ENCODE results near the gene ASXL1.

ASXL1 gene

DNA sequence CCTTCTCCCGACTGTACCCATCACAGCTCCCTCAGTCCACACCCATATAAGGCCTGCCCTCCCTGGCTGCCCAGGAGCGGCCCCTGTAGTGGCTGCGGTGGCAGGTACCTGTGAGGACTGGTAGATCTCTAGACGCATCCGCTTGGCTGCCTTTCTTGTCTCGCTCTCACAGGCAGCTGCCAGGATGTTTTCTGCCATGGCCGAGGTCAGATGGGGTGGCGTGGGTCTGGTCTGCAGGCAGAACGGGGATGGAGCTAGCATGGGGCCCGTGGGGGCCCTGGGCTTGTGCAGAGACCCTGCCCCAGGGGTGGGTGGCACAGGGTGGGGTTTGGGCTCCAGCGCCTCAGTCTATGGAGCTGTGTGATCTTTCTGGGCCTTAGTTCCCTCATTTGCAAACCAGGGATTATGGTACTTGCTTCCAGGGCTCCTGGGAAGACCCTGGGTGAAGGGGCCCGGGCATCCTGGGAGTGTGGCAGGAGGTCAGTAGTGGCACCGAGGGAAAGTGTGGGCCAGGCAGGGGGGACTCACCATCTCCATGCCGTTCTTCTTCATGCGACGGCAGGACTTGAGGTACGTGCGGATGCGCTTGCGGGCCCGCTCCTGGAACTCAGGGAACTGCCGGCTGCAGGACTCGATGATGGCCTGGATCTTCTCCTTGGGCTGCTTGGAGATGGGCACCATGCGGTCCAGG lies 94.8 kb downstream of the ASXL1 start:
- TF ChIP-seq, protein P1, sequence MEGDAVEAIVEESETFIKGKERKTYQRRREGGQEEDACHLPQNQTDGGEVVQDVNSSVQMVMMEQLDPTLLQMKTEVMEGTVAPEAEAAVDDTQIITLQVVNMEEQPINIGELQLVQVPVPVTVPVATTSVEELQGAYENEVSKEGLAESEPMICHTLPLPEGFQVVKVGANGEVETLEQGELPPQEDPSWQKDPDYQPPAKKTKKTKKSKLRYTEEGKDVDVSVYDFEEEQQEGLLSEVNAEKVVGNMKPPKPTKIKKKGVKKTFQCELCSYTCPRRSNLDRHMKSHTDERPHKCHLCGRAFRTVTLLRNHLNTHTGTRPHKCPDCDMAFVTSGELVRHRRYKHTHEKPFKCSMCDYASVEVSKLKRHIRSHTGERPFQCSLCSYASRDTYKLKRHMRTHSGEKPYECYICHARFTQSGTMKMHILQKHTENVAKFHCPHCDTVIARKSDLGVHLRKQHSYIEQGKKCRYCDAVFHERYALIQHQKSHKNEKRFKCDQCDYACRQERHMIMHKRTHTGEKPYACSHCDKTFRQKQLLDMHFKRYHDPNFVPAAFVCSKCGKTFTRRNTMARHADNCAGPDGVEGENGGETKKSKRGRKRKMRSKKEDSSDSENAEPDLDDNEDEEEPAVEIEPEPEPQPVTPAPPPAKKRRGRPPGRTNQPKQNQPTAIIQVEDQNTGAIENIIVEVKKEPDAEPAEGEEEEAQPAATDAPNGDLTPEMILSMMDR (IDR thresholded peaks at IDR 0.05; ENCODE audit: low read depth, low read length) = no peak
- no peak for DNase-seq (ENCODE audit: extremely low read depth, low read depth)

DNA sequence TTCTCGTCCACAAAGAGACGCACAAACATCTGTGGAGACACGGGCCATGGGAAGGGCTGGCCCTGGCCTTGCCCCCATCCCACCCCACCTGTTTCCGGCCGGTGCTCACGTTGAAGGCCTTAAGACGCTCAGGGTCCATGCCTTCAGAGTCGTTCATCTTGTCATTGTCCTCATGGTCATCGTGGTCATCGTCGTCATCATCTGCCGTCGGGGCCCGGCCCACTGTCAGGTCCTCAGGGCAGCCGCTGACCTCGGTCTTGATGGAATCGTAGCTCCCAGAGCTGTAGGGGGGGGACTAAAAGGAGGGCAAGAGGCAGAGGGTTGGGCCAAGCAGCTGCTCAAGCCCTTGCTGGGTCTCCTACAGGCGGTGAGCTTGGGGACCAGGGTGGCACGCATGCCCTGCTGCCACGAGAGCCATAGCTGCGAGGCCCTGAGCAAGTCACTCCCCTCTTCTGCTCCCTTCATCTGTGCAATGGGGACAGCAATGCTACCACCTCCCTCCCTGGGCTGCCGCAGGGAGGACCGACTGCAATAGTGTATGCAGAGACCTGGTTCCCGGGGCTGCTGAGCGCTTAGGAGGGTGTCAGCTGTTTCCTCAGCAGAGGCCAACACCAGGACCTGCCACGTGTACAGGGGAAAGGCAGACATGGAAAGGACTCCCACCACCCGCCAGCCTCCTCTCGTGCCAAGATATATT lies 95.5 kb downstream of the ASXL1 start:
- DNase-seq (ENCODE audit: extremely low read depth, low read depth) = no peak
- TF ChIP-seq, protein P1 (IDR thresholded peaks at IDR 0.05; ENCODE audit: low read depth, low read length) = no peak

DNA sequence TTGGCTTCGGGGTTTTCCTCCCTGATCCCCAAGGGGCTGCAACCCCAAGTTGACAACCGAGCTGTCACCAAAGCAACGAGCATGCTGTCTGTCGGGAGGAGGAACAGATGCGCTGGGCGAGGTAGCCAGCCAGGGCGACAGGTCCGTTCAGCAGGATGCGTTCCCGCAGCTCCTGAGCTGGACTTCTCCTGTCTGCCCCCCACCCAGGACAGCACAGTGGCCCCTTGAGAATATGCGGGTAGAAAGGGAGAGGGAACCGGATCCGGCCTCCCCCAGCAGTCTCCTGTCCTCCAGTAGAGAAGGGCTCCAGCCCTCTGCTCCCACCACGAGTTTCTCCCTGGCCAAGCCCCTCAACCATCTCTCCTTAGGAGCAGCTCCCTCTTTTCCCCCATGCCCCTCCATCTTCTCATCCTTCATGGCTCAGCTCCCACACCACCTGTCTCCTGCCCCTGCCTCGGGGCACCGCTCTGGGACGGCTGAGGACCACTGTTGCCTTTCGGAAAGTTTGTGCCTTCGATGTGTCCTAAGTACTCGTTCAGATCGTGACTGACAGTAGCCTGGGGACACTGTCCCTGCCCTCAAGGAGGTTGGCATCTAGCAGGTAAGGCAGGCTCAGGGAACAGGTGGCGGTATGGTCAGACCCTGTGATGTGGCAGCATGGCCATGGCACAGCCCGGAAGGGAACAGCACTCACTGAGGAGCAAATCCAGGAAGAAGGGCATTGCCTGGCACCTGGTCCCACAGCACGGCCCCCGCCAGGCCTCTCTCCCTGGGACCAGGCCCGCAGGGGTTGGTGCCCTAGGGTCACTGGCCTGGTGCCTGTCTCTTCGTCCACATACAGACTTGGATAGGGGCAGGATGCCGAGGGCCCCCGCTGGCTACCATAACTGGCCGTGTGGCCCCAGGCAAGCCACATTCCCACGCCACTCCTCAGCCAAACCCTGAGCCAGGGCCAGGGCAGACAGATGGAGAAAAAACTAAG lies 96.3 kb downstream of the ASXL1 start:
- TF ChIP-seq, protein P1 (IDR thresholded peaks at IDR 0.05; ENCODE audit: low read depth, low read length) = no peak
- no peak for DNase-seq (ENCODE audit: extremely low read depth, low read depth)

DNA sequence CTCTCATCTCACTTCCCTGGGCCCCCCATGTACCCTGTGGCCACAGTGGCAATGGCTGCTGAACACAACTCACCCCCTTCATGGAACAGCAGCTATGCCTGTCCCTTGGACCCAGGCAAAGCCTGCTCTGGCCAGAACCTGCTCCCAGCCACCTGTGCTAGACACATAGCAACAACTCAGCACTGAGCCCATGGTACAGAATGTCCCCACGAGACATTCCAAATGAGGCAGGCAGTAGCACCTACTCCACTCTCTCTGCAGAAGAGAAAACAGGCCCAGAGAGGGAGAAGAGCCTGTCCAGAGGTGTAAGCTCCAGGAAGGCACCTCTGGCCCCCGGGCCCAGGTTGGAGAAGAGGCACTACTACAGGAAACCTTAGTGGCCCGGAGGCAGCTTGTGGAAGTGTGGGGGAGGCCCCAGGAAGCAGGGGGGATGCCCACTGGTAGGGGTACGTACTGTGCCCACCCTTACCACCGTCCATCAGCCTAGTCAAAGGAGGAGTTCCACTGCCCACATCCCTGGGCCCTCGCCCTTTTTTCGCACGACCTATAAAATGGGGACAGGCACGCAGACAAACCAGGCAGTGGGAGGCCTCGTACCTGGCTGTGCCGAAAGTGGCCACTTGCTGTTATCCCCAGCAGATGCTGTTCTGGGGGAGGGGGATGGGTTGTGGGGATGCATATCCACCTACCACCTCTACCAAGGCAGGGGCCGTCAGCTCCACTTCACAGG lies 97.2 kb downstream of the ASXL1 start:
- TF ChIP-seq, protein P1 (IDR thresholded peaks at IDR 0.05; ENCODE audit: low read depth, low read length) = no peak
- no peak for DNase-seq (ENCODE audit: extremely low read depth, low read depth)

DNA sequence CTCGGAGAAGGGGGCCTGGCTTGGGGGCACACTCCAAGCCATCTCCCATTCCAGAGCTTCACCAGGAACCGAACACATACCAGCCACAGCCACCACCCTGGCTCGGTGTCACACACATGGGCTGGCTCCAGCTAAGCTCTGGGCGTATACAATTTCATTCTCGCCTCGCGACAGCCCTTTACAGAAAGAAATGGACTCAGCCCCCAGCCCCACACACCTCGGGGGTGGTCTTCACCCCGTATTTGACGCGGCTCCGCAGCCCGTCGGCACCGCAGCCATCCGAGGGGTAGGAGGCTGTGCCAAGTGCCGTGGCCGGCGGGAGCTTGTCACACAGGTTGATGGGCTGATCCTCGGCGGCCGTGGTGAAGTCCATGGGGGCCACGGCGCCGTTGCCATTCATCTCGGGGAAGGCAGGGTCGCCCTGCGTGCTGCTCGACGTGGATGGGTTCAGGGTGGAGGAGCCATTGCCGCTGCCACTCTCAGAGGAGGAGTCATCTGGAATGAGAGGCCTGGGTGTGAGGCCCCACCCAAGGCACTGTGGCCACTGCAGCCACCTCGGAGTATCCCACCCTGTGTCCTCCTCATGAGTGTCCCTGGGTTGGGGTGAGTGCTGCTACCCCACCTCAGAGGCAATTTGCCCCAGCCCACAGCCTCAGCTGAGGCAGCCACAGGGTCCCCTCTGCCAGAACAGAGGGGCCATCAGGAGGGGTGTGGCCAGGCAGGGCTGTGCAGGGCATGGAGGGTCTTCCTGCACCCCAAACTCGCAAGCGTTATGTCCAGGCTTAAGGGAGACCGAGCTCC lies 98.0 kb downstream of the ASXL1 start:
- no peak for DNase-seq (ENCODE audit: extremely low read depth, low read depth)
- TF ChIP-seq, protein P1 (IDR thresholded peaks at IDR 0.05; ENCODE audit: low read depth, low read length) = no peak

DNA sequence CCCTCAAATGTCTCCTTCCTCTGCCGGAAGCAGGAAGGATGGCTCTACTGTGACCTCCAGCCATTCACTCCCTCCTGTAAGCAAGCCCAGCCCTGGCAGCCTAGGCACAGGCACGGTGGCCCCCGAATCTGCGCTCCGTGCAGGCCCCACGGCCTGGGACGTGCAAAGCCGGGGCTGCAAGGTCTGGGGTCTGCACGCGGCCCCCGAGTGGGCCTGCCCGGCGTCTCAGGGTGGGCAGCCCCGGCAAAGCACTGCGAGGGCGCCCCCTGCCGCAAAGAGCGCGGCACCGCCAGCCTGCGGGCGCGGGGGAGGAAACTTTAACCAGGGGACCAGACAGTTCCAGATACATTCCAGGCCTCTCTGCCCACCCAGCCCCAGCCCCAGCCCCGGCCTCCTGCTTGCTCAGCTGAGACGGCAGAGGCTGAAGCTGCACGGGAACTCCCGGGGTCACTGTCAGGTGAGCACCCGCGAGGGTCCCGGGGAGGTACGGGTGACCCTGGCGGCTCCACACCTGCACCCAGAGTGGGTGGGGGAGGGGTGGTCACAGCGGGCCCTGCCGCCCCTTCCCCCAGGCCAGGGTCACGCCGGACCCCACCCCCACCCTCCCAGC lies 98.8 kb downstream of the ASXL1 start:
- DNase-seq (ENCODE audit: extremely low read depth, low read depth) = no peak
- TF ChIP-seq, protein P1 (IDR thresholded peaks at IDR 0.05; ENCODE audit: low read depth, low read length) = peak; percentile 66

Data from AG09319 (cell line).